ENCODE results near the gene C1QL4. TPM values are rescaled to one million over a fixed set of nuclear protein-coding genes. Genes with fewer than 3 reads are reported as not detected.

Gene C1QL4
- total and polyA plus RNA-seq, 9 of the 15 experiments (the other 6 are each of a cell fraction or from before 2014, with no cell fraction given), result 0.08 to 2.1 (median 0.31) TPM

DNA sequence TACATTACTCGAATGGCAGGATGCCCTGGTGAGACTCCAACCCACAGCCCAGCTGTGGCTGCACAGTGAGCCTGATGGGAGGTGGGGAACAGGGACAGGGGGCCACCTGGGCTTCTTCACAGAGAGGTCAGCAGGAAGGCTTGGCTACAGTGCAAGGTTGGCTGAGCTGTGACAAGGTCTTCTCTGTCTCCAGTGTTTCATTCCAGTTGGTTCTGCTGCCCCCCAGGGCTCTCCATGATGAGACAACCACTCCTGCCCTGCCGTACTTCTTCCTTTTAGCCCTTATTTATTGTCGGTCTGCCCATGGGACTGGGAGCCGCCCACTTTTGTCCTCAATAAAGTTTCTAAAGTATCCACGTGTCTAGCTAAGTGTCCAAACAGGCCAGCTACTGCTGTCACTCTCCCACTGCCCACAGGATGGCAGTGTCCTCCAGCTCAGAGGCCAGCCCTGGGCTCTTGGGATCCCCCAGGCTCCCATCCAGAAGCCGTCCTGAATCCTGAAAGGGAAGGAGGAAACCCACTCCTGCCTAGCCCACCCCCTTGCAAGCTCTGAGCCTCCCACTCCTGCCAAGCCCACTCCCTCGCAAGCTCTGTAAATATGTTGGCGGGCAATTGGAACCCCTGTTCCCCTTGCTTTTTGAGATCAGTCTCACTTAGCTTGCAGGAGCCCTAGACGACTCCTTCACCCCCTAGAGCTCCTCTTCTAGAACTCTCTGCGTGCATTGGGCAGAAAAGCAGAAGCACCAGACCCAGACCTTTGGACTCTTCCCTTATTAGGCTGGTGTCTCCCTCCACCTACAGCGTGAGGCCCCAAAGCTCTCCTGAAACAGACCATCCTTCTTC lies 5.4 kb downstream of the C1QL4 start (continued):
- no peak for TF ChIP-seq CBFA2T2 (conservative IDR thresholded peaks at IDR 0.05)
- TF ChIP-seq SREBF1 (IDR thresholded peaks at IDR 0.05; ENCODE audit: borderline replicate concordance, low read depth, low read length), result no peak
- TF ChIP-seq TGIF2 (CRISPR knock-in tag; IDR thresholded peaks at IDR 0.05), result no peak
- peak; percentile 75 to 80 for TF ChIP-seq RAD21 (CRISPR knock-in tag; conservative IDR thresholded peaks at IDR 0.05 in 1 of 2, IDR thresholded peaks at IDR 0.05 in 1 of 2)
- no peak for TF ChIP-seq U2AF2 (optimal IDR thresholded peaks at IDR 0.05; ENCODE audit: low read depth, low read length)
- TF ChIP-seq, protein P1, sequence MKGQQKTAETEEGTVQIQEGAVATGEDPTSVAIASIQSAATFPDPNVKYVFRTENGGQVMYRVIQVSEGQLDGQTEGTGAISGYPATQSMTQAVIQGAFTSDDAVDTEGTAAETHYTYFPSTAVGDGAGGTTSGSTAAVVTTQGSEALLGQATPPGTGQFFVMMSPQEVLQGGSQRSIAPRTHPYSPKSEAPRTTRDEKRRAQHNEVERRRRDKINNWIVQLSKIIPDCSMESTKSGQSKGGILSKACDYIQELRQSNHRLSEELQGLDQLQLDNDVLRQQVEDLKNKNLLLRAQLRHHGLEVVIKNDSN (CRISPR knock-in tag; IDR thresholded peaks at IDR 0.05), result peak; percentile 52; the same call in 1 of the 2 replicates
- TF ChIP-seq PHB (CRISPR knock-in tag; IDR thresholded peaks at IDR 0.05), result no peak
- no peak for TF ChIP-seq ESRRA (IDR thresholded peaks at IDR 0.05; ENCODE audit: borderline replicate concordance, low read depth)
- TF ChIP-seq POLR2B (IDR thresholded peaks at IDR 0.05; ENCODE audit: low read depth, partially characterized antibody), result peak; percentile 34
- no peak for TF ChIP-seq DNMT1 (IDR thresholded peaks at IDR 0.05)
- TF ChIP-seq IRF1 (CRISPR knock-in tag; IDR thresholded peaks at IDR 0.05; ENCODE audit: borderline replicate concordance), result no peak
- TF ChIP-seq PRMT5 (CRISPR knock-in tag; IDR thresholded peaks at IDR 0.05), result no peak
- TF ChIP-seq ESRRB (CRISPR knock-in tag; IDR thresholded peaks at IDR 0.05; ENCODE audit: borderline replicate concordance), result no peak
- peak; percentile 52; the same call in 1 of the 2 replicates for TF ChIP-seq POLR2G (IDR thresholded peaks at IDR 0.05; ENCODE audit: low read depth, low read length)
- TF ChIP-seq SNAPC5 (CRISPR knock-in tag; IDR thresholded peaks at IDR 0.05), result no peak
- TF ChIP-seq, protein P2, sequence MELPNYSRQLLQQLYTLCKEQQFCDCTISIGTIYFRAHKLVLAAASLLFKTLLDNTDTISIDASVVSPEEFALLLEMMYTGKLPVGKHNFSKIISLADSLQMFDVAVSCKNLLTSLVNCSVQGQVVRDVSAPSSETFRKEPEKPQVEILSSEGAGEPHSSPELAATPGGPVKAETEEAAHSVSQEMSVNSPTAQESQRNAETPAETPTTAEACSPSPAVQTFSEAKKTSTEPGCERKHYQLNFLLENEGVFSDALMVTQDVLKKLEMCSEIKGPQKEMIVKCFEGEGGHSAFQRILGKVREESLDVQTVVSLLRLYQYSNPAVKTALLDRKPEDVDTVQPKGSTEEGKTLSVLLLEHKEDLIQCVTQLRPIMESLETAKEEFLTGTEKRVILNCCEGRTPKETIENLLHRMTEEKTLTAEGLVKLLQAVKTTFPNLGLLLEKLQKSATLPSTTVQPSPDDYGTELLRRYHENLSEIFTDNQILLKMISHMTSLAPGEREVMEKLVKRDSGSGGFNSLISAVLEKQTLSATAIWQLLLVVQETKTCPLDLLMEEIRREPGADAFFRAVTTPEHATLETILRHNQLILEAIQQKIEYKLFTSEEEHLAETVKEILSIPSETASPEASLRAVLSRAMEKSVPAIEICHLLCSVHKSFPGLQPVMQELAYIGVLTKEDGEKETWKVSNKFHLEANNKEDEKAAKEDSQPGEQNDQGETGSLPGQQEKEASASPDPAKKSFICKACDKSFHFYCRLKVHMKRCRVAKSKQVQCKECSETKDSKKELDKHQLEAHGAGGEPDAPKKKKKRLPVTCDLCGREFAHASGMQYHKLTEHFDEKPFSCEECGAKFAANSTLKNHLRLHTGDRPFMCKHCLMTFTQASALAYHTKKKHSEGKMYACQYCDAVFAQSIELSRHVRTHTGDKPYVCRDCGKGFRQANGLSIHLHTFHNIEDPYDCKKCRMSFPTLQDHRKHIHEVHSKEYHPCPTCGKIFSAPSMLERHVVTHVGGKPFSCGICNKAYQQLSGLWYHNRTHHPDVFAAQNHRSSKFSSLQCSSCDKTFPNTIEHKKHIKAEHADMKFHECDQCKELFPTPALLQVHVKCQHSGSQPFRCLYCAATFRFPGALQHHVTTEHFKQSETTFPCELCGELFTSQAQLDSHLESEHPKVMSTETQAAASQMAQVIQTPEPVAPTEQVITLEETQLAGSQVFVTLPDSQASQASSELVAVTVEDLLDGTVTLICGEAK (IDR thresholded peaks at IDR 0.05), result peak; percentile 95
- TF ChIP-seq, protein P2 (CRISPR knock-in tag; IDR thresholded peaks at IDR 0.05), result peak; percentile 92

Data from K562 (cell line).